HL-60 (cell line): Measurements from ENCODE around the gene FAM124A.

ENCODE experiments used
- CTCF ChIP-seq: IDR thresholded peaks from one replicate; pipeline ENCODE4 v1.5.1; 2011; ENCODE audit warnings: low read length, control low read depth, inconsistent platforms; ENCODE audit not compliant: insufficient read depth
- GABPA ChIP-seq: IDR thresholded peaks from 2 replicates; pipeline ENCODE4 v1.6.1; 2012; ENCODE audit warnings: low read depth
- POLR2AphosphoS5 ChIP-seq: IDR thresholded peaks from 2 replicates; pipeline ENCODE4 v1.6.1; 2012; ENCODE audit warnings: low read depth
- REST ChIP-seq: IDR thresholded peaks from 2 replicates; pipeline ENCODE4 v1.6.1; 2012; ENCODE audit warnings: low read depth; ENCODE audit not compliant: insufficient replicate concordance

- no peak for TF ChIP-seq POLR2AphosphoS5
- TF ChIP-seq CTCF = no peak
- TF ChIP-seq REST = no peak
- TF ChIP-seq GABPA = no peak
Measured at GRCh38 chr13:51175021-51175420, 47.2 kb upstream of the FAM124A start.
